Neural progenitor cell (in vitro differentiated cells): Measurements from ENCODE around the gene CACNA1C.

Source experiments
- CTCF ChIP-seq: fragments of 200-600 bp; sonication (generic); IDR thresholded peaks from 2 replicates; pipeline ENCODE4 v1.5.1; 2017; ENCODE audit warnings: antibody characterized with exemption, mild to moderate bottlenecking
- EZH2 ChIP-seq: fragments of 200-600 bp; sonication (generic); IDR thresholded peaks from 2 replicates; pipeline ENCODE4 v1.6.1; 2017; ENCODE audit warnings: antibody characterized with exemption, mild to moderate bottlenecking, moderate library complexity

- TF ChIP-seq CTCF (no peak), EZH2 (no peak)
Observed at GRCh38 chr12:2156333-2156732, 103.5 kb downstream of the CACNA1C start.
